ENCODE data around the gene SYNRG.

The SYNRG gene

DNA sequence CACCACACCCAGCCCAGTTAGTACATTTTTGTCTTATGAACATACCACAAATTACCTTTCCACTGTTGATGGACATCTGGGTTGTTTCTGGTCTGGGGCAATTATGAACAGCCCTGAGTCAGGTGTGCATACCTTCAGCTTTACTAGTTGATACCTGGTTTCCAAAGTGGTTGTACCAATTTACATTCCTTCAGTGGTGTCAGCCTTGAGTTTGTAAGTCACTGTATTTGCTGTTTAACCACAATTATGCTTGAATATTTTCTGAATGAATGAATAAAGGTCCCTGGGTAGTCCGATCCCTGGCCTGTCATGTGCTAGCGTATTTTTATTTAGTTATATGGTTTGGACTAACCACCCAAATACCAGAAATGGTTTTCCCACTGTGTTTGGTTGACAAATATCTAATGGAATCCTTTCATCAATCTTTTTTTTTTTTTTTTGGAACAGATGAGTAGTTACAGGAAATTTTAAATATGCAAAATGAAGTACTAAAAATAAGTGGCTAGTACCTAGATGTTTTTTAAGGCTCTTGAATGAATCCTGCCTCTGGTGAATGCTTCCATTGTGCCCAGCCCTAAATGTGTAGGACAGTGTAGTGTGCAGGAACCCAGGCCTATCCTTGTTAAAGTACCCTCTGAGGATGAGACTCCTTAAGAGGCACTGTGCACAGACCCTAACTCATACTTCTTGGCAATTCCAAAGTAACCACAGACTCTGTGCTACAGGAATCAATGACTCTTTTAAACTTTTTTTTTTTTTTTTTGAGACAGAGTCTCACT is 115.8 kb downstream of the SYNRG start:
- TF ChIP-seq, protein P1, sequence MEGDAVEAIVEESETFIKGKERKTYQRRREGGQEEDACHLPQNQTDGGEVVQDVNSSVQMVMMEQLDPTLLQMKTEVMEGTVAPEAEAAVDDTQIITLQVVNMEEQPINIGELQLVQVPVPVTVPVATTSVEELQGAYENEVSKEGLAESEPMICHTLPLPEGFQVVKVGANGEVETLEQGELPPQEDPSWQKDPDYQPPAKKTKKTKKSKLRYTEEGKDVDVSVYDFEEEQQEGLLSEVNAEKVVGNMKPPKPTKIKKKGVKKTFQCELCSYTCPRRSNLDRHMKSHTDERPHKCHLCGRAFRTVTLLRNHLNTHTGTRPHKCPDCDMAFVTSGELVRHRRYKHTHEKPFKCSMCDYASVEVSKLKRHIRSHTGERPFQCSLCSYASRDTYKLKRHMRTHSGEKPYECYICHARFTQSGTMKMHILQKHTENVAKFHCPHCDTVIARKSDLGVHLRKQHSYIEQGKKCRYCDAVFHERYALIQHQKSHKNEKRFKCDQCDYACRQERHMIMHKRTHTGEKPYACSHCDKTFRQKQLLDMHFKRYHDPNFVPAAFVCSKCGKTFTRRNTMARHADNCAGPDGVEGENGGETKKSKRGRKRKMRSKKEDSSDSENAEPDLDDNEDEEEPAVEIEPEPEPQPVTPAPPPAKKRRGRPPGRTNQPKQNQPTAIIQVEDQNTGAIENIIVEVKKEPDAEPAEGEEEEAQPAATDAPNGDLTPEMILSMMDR (IDR thresholded peaks at IDR 0.05; ENCODE audit: unreplicated experiment in 3 of 3): no peak
- Mint-ChIP-seq H3K4me3 (peak overlapping the region in 2 of 3 experiments; percentile 52 to 73), H3K36me3 (ENCODE audit: low read depth) (no peaks in the 10 kb centered on the region)

DNA sequence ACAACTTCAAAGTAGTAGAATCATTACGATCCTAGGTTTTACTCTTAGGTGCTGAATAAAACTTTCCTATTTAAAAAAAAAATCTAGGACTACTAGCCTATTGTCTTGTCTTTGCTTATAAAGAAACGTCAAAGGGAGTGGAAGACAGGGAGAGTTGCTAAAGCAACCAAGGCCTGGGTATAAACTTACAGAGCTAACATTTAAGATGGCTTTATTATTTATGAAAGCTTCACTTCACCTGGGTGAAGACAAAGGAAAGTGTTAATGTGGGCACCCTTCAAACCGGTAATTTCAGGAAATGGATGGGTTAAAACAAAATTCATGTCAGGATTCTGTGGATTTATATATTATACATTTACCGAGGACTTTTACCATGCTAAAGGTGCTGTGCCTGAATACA is 117.1 kb downstream of the SYNRG start:
- TF ChIP-seq, protein P1 (IDR thresholded peaks at IDR 0.05; ENCODE audit: unreplicated experiment in 3 of 3): no peak
- H3K27me3 Mint-ChIP-seq (ENCODE audit: low read depth): peaks cover 7% of the 10 kb centered on the region
- no peaks in the 10 kb centered on the region for H3K9me3 Mint-ChIP-seq
- H3K4me3 Mint-ChIP-seq: peak overlapping the region; percentile 61 to 93 (median 90)
- peaks cover 44% of the 10 kb centered on the region for H3K4me1 Mint-ChIP-seq
- H3K27ac Mint-ChIP-seq: no peak overlapping the region
- H3K36me3 Mint-ChIP-seq (ENCODE audit: low read depth): no peaks in the 10 kb centered on the region

More for the DNA sequence above, 115.8 kb downstream of the SYNRG start:
- peaks cover 3% of the 10 kb centered on the region for H3K27me3 Mint-ChIP-seq (ENCODE audit: low read depth)
- H3K27ac Mint-ChIP-seq: no peak overlapping the region
- H3K4me1 Mint-ChIP-seq: peaks cover 37% of the 10 kb centered on the region
- no peaks in the 10 kb centered on the region for H3K9me3 Mint-ChIP-seq

DNA sequence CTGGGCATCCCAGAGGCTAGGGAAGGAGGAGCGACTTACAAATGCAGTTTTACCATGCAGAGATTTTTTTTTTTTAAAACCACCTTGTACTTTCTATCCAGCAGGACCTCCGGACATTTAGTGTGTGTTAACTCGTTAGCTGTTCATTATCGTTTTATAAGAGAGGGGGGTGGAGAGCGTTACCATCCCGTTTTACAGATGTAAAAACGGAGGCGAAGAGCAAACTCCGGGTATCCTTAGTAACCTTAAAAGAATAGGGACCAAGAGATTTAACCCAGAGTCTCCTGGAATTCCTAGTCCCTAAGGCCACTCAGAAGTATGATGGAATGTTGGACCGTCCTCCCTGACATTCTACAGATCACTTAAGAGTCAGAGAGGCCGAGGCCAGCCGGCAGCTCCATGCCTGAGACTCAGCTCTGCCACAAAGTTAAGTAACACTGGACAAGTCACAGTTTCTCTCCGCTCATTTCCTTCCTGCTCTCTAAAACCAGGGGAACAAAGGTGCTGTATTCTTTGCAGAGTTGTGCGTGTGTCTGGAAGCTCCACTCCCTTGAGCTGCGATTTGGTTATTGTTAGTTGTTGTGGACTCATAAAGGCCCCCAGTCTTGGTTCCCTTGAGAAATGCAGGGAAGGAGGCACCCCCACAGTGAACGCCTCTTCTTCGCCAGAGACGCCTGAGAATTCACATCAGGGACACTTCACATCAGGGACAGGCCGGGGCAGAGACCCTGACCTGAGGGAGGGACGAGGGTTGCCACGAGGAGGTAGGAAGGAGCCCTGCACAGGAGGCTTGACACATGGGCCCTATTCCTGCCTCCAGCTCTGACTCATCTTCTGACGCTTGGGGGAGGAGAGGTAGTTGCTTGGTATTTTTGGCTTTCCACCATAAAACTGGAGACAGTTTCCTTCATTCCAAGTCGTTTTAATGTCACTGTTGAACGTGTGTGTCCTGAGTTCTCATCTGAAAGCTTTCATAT is 118.3 kb downstream of the SYNRG start:
- peak overlapping the region; percentile 90 to 95 (median 93) for H3K4me3 Mint-ChIP-seq
- TF ChIP-seq, protein P1 (IDR thresholded peaks at IDR 0.05; ENCODE audit: unreplicated experiment in 3 of 3): no peak
- H3K36me3 Mint-ChIP-seq (ENCODE audit: low read depth): no peaks in the 10 kb centered on the region
- peaks cover 44% of the 10 kb centered on the region for H3K4me1 Mint-ChIP-seq
- peak overlapping the region; percentile 40 to 86 (median 75) for H3K27ac Mint-ChIP-seq
- H3K9me3 Mint-ChIP-seq: no peaks in the 10 kb centered on the region
- H3K27me3 Mint-ChIP-seq (ENCODE audit: low read depth): peaks cover 7% of the 10 kb centered on the region

DNA sequence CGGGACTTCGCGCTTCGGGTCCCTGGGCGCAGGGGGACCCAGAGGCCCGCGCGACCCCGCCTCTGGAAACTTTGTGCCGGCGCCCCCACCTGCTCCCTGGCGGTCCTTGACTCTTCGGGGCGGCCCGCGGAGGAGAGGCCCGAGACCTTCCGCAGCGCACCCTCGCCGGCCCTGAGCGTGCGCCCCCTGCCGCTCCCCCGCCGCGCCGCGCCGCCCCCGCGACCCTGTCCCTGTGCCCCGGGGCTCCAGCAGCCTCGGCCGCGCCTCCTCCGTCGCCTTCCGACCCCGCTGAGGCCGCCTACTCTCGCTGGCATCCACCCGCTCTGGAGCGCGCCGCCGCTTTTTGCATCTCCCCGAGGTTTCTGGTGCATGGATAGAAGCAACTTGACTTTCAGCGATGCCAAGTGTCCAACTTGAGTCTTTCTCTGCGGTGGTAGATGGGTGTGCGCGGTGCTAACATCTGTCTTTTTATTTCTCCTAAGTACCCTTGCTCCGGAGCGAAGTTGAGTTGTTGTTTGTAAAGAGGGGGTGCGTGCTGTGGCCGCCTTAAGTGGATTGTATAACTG is 119.1 kb downstream of the SYNRG start:
- Mint-ChIP-seq H3K27me3 (ENCODE audit: low read depth) (peaks cover 7% of the 10 kb centered on the region), H3K27ac (peak overlapping the region; percentile 40 to 86 (median 75)), H3K36me3 (ENCODE audit: low read depth) (no peaks in the 10 kb centered on the region), H3K9me3 (no peaks in the 10 kb centered on the region), H3K4me1 (peaks cover 42% of the 10 kb centered on the region), H3K4me3 (peak overlapping the region; percentile 90 to 95 (median 93))
- TF ChIP-seq, protein P1 (IDR thresholded peaks at IDR 0.05; ENCODE audit: unreplicated experiment in 3 of 3): peak; percentile 51 to 58 (median 54)

DNA sequence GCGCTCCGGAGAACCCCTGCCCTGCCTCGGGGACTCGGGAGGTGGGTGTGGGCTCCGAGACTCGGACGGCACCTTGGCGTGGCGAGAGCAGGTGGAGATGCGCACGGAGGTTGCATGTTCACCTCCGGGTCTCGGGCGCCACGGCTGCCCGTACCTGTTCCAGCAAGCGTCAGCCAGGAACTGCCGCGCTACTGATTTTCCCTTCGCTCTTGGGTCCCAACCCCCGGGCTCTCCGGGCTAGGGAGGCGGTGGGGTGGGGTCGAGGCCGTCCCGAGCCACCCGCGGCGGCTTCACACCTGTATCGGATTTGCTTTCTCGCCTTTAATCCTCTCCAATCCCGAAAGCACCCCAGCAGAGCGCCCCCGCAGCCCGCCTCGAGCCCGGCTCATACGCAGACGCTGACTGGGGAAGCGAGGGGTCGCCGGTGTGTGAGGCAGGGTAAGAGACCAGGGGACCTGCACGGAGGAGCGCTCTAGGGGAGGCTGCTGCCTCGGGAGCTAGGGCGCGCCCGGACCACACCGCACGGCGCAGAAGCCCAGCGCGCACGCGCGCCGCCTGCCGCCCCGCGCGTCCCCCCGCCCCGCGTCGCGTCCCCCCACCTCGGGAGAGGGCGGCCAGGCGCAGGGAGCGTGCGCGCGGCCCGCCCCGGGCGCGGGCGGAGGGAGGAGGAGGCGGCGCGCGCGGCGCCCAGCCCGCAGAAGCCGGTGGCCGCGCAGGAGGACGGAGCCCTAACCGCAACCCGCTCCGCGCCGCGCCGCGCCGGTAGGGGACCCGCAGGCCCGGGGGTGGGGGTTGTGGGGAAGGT is 119.8 kb downstream of the SYNRG start, which contains the start of gene DUSP14:
Gene DUSP14 (plus strand): TSS at position 695 of the 805 bp plus-strand sequence. CDS start 22,382 bp downstream, outside the sequence.
- Mint-ChIP-seq H3K36me3 (ENCODE audit: low read depth) (no peaks in the 10 kb centered on the region), H3K27ac (peak within 1 kb of the TSS; percentile 40 to 88 (median 86)), H3K27me3 (ENCODE audit: low read depth) (peaks cover 7% of the 10 kb centered on the region), H3K4me3 (peak within 1 kb of the TSS; percentile 94 to 97 (median 95)), H3K9me3 (no peaks in the 10 kb centered on the region), H3K4me1 (peaks cover 35% of the 10 kb centered on the region)
- TF ChIP-seq, protein P1 (IDR thresholded peaks at IDR 0.05; ENCODE audit: unreplicated experiment in 3 of 3): no peak
